ENCODE data around the gene STAP1.

Gene STAP1

GRCh38 chr4:67555447-67555846, 3.1 kb upstream of the STAP1 start:
- no peak overlapping the region for H3K4me3 ChIP-seq (replicated peaks; ENCODE audit: low read depth, low read length)
- DNase-seq (ENCODE audit: extremely low read depth, low read depth) = no peak
- no peak for TF ChIP-seq CTCF (IDR thresholded peaks at IDR 0.05; ENCODE audit: low read depth, low read length, missing control alignments)

- DNase-seq (ENCODE audit: extremely low read depth, low read depth) = no peak
- H3K4me3 ChIP-seq (replicated peaks; ENCODE audit: low read depth, low read length) = no peak overlapping the region
- no peak for TF ChIP-seq CTCF (IDR thresholded peaks at IDR 0.05; ENCODE audit: low read depth, low read length, missing control alignments)
These were observed 2.1 kb upstream of the STAP1 start for GRCh38 chr4:67556436-67556835.

- DNase-seq (ENCODE audit: extremely low read depth, low read depth) = no peak
- no peak for TF ChIP-seq CTCF (IDR thresholded peaks at IDR 0.05; ENCODE audit: low read depth, low read length, missing control alignments)
- H3K4me3 ChIP-seq (replicated peaks; ENCODE audit: low read depth, low read length) = no peak overlapping the region
These were observed 6.8 kb downstream of the STAP1 start for GRCh38 chr4:67565284-67565683.

- no peak for TF ChIP-seq CTCF (IDR thresholded peaks at IDR 0.05; ENCODE audit: low read depth, low read length, missing control alignments)
- no peak for DNase-seq (ENCODE audit: extremely low read depth, low read depth)
- H3K4me3 ChIP-seq (replicated peaks; ENCODE audit: low read depth, low read length) = no peak overlapping the region
These were observed 7.8 kb downstream of the STAP1 start for GRCh38 chr4:67566335-67566734.

- H3K4me3 ChIP-seq (replicated peaks; ENCODE audit: low read depth, low read length) = no peak overlapping the region
- no peak for DNase-seq (ENCODE audit: extremely low read depth, low read depth)
- no peak for TF ChIP-seq CTCF (IDR thresholded peaks at IDR 0.05; ENCODE audit: low read depth, low read length, missing control alignments)
These were observed 10.3 kb downstream of the STAP1 start for GRCh38 chr4:67568820-67569219.

GRCh38 chr4:67570537-67570936, 12.0 kb downstream of the STAP1 start:
- no peak for TF ChIP-seq CTCF (IDR thresholded peaks at IDR 0.05; ENCODE audit: low read depth, low read length, missing control alignments)
- no peak for DNase-seq (ENCODE audit: extremely low read depth, low read depth)
- H3K4me3 ChIP-seq (replicated peaks; ENCODE audit: low read depth, low read length) = no peak overlapping the region

- DNase-seq (ENCODE audit: extremely low read depth, low read depth) = no peak
- no peak for TF ChIP-seq CTCF (IDR thresholded peaks at IDR 0.05; ENCODE audit: low read depth, low read length, missing control alignments)
- no peak overlapping the region for H3K4me3 ChIP-seq (replicated peaks; ENCODE audit: low read depth, low read length)
These were observed 13.4 kb downstream of the STAP1 start for GRCh38 chr4:67571975-67572374.

All from HFF-Myc (cell line).